Endodermal cell (in vitro differentiated cells): ENCODE data around the gene MYBPC2. TPM values are rescaled to one million over a fixed set of nuclear protein-coding genes. Genes with fewer than 3 reads are reported as not detected.

Experiments used
- DNase-seq: peaks from one replicate; pipeline ENCODE4 v3.0.0-alpha.2; 2017
- H3K27ac ChIP-seq: 2 replicates; pipeline ENCODE4 v1.5.1; 2013; ENCODE audit warnings: mild to moderate bottlenecking, low read depth, low read length, moderate library complexity
- H3K27me3 ChIP-seq: 2 replicates; pipeline ENCODE4 v1.6.1; 2013; ENCODE audit warnings: mild to moderate bottlenecking, low read length, moderate library complexity; ENCODE audit not compliant: insufficient read depth, control insufficient read depth, poor library complexity, severe bottlenecking
- H3K36me3 ChIP-seq: 2 replicates; pipeline ENCODE4 v1.7.0; 2013; ENCODE audit warnings: mild to moderate bottlenecking, low read length, moderate library complexity; ENCODE audit not compliant: control insufficient read depth, insufficient read depth
- H3K4me1 ChIP-seq: one replicate; pipeline ENCODE4 v1.7.0; 2013; ENCODE audit warnings: low read length; ENCODE audit not compliant: control insufficient read depth, insufficient read depth
- H3K4me3 ChIP-seq: 2 replicates; pipeline ENCODE4 v1.5.1; 2013; ENCODE audit warnings: mild to moderate bottlenecking, low read length, moderate library complexity
- H3K9ac ChIP-seq: 2 replicates; pipeline ENCODE4 v1.6.1; 2013; ENCODE audit warnings: mild to moderate bottlenecking, low read length, moderate library complexity; ENCODE audit not compliant: poor library complexity, severe bottlenecking; ENCODE audit errors: extremely low read depth
- H3K9me3 ChIP-seq: 2 replicates; pipeline ENCODE4 v1.6.1; 2013; ENCODE audit warnings: mild to moderate bottlenecking, low read length, moderate library complexity; ENCODE audit not compliant: control insufficient read depth
- H3K27ac Mint-ChIP-seq: 2 replicates; pipeline ENCODE4 v1.8.0; 2020; ENCODE audit warnings: mixed read lengths
- H3K27me3 Mint-ChIP-seq: 2 replicates; pipeline ENCODE4 v1.8.0; 2021; ENCODE audit warnings: mild to moderate bottlenecking, mixed read lengths; ENCODE audit not compliant: insufficient read depth
- H3K36me3 Mint-ChIP-seq: 2 replicates; pipeline ENCODE4 v1.8.0; 2020; ENCODE audit warnings: low read depth, mixed read lengths
- H3K4me1 Mint-ChIP-seq: 2 replicates; pipeline ENCODE4 v1.8.0; 2020; ENCODE audit warnings: mixed read lengths
- H3K4me3 Mint-ChIP-seq: 2 replicates; pipeline ENCODE4 v1.8.0; 2020; ENCODE audit warnings: mild to moderate bottlenecking, moderate library complexity, mixed read lengths
- H3K9me3 Mint-ChIP-seq: 2 replicates; pipeline ENCODE4 v1.8.0; 2020; ENCODE audit warnings: mild to moderate bottlenecking, mixed read lengths
- WGBS, 2 experiments: methylation state at CpG; one replicate each; pipeline versions ENCODE4 v1.1.5 to v1.1.7; 2013; ENCODE audit warnings: missing lambda C conversion rate in 2 of 2, mixed read lengths in 1 of 2; ENCODE audit not compliant: insufficient coverage in 1 of 2, insufficient read length in 1 of 2; 5-methylcytosine and 5-hydroxymethylcytosine counted together
- total RNA-seq, 2 donors: library from RNA; stranded (reverse); fragmentation: NEBNext Ultra II Directional in 1 of 2; extraction: Animal tissue kit (Norgen Biotek cat#: 25700) in 1 of 2; gene quantifications; 2 replicates in 1 of 2; 3 replicates in 1 of 2; pipeline ENCODE4 v1.2.1, GENCODE V29; 2021
- TF ChIP-seq, protein P1 (sequence below): fragments of 200-600 bp; sonication (generic); conservative IDR thresholded peaks from 2 replicates; pipeline ENCODE4 v1.5.0; 2021; ENCODE audit warnings: antibody characterized with exemption, mild to moderate bottlenecking

Gene MYBPC2
- total RNA-seq, 2 donors from 2014 or later: 1.9 to 2.3 TPM

DNA sequence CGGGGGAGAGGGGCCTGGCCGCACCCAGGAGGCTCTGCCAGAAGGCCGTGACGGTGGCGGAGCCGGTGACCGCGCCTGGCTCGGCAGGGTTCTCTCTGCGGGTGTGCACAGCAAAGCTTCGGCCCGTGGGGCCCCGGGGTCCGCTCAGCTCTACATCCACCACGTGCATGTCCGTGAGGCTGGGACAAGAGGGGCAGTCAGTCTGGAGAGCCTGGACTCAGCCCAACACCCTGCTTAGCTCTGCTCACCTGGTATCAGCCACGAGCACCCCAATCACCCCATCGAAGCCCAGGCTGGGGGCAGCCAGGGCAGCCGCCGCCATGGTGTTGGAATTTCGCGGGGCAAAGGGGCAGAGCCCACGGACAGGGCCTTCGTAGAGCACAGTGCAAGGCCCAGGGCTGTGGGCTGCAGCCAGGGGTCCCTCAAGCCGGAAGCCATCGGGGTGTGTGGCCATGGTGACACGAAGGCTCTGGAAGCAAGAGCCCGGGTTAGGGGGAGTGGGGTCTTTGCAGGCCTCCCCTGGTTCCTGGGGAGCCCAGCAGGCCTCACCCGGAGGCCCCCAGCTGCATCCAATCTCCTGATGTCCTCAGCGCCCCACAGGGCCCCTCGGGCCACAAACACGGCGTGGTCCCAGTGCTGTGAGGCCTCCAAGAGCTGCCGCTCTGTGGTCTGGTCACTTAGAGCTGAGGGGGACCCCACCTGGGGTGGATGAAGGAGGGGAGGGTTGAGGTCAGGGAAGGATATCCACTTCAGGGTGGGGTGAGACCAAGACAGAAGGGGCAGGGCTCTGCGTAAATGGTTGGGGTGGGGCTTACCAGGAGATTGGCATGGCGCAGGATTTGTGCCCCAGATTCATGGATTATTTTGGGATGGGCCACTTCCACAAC, 79.7 kb downstream of the MYBPC2 start:
- H3K4me1 ChIP-seq: no peaks in the 10 kb centered on the region
- no peak overlapping the region for H3K4me3 ChIP-seq
- Mint-ChIP-seq H3K4me3 (peak overlapping the region; percentile 70), H3K27ac (no peak overlapping the region), H3K9me3 (no peaks in the 10 kb centered on the region), H3K4me1 (peaks cover 1% of the 10 kb centered on the region), H3K27me3 (peaks cover 43% of the 10 kb centered on the region), H3K36me3 (no peaks in the 10 kb centered on the region)
- H3K9ac ChIP-seq: no peak overlapping the region
- H3K27me3 ChIP-seq: no peaks in the 10 kb centered on the region
- TF ChIP-seq, protein P1, sequence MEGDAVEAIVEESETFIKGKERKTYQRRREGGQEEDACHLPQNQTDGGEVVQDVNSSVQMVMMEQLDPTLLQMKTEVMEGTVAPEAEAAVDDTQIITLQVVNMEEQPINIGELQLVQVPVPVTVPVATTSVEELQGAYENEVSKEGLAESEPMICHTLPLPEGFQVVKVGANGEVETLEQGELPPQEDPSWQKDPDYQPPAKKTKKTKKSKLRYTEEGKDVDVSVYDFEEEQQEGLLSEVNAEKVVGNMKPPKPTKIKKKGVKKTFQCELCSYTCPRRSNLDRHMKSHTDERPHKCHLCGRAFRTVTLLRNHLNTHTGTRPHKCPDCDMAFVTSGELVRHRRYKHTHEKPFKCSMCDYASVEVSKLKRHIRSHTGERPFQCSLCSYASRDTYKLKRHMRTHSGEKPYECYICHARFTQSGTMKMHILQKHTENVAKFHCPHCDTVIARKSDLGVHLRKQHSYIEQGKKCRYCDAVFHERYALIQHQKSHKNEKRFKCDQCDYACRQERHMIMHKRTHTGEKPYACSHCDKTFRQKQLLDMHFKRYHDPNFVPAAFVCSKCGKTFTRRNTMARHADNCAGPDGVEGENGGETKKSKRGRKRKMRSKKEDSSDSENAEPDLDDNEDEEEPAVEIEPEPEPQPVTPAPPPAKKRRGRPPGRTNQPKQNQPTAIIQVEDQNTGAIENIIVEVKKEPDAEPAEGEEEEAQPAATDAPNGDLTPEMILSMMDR: no peak
- H3K9me3 ChIP-seq: no peaks in the 10 kb centered on the region
- peak overlapping the region; percentile 97 for H3K27ac ChIP-seq
- no peak for DNase-seq
- 92 to 99% methylated on average over 14 to 36 of the region's 36 CpGs for WGBS, 2 experiments
- H3K36me3 ChIP-seq: no peaks in the 10 kb centered on the region

- WGBS, 2 experiments: 81 to 86% methylated on average over 8 to 12 of the region's 12 CpGs
- peak; percentile 41 for DNase-seq
- H3K4me3 Mint-ChIP-seq: no peak overlapping the region
- H3K36me3 Mint-ChIP-seq: no peaks in the 10 kb centered on the region
- no peaks in the 10 kb centered on the region for H3K36me3 ChIP-seq
- H3K9me3 Mint-ChIP-seq: no peaks in the 10 kb centered on the region
- peaks cover 41% of the 10 kb centered on the region for H3K27me3 Mint-ChIP-seq
- H3K4me1 Mint-ChIP-seq: peaks cover 1% of the 10 kb centered on the region
- no peak overlapping the region for H3K27ac Mint-ChIP-seq
- no peak overlapping the region for H3K4me3 ChIP-seq
- TF ChIP-seq, protein P1: no peak
- H3K9ac ChIP-seq: no peak overlapping the region
- H3K27ac ChIP-seq: no peak overlapping the region
- H3K9me3 ChIP-seq: no peaks in the 10 kb centered on the region
- H3K4me1 ChIP-seq: no peaks in the 10 kb centered on the region
- H3K27me3 ChIP-seq: no peaks in the 10 kb centered on the region
These were observed 80.5 kb downstream of the MYBPC2 start for GRCh38 chr19:50512999-50513745.

- Mint-ChIP-seq H3K9me3 (peaks cover 5% of the 10 kb centered on the region), H3K4me1 (peaks cover 1% of the 10 kb centered on the region), H3K36me3 (no peaks in the 10 kb centered on the region), H3K27me3 (peaks cover 41% of the 10 kb centered on the region), H3K27ac (no peak within 1 kb of the TSS), H3K4me3 (no peak within 1 kb of the TSS)
- no peaks in the 10 kb centered on the region for H3K9me3 ChIP-seq
- TF ChIP-seq, protein P1: no peak
- 79 to 83% methylated on average over 13 to 22 of the region's 22 CpGs for WGBS, 2 experiments
- H3K36me3 ChIP-seq: no peaks in the 10 kb centered on the region
- H3K27ac ChIP-seq: peak within 1 kb of the TSS; percentile 63
- no peak within 1 kb of the TSS for H3K9ac ChIP-seq
- no peaks in the 10 kb centered on the region for H3K4me1 ChIP-seq
- peak; percentile 54 for DNase-seq
- no peak within 1 kb of the TSS for H3K4me3 ChIP-seq
- H3K27me3 ChIP-seq: no peaks in the 10 kb centered on the region
These were observed 81.2 kb downstream of the MYBPC2 start, which contains the start of gene ASPDH for GRCh38 chr19:50513746-50514345. ASPDH (minus strand) TSS chr19:50513913; CDS start chr19:50513823, 90 bp downstream.
